ENCODE results near the gene RNU6-8. TPM values are rescaled to one million over a fixed set of nuclear protein-coding genes. Genes with fewer than 3 reads are reported as not detected.

RNU6-8 gene
- polyA plus RNA-seq, 3 donors: not detected

GRCh38 chr14:32183151-32184058 is 19.7 kb downstream of the RNU6-8 start:
- DNase-seq (ENCODE audit: extremely low read depth in 1 of 11, low read depth in 9 of 11, low spot score in 4 of 11): peak in 3 of 11 donors; percentile 13 to 36 (median 15)

GRCh38 chr14:32171469-32171868 is 31.6 kb downstream of the RNU6-8 start:
- no peak for DNase-seq (ENCODE audit: extremely low read depth in 1 of 11, low read depth in 9 of 11, low spot score in 4 of 11)

GRCh38 chr14:32169191-32169590 is 33.9 kb downstream of the RNU6-8 start:
- DNase-seq (ENCODE audit: extremely low read depth in 1 of 11, low read depth in 9 of 11, low spot score in 4 of 11): no peak

GRCh38 chr14:32167907-32168306 is 35.2 kb downstream of the RNU6-8 start:
- no peak for DNase-seq (ENCODE audit: extremely low read depth in 1 of 11, low read depth in 9 of 11, low spot score in 4 of 11)

- DNase-seq (ENCODE audit: extremely low read depth in 1 of 11, low read depth in 9 of 11, low spot score in 4 of 11): no peak
These were observed 36.1 kb downstream of the RNU6-8 start for GRCh38 chr14:32166924-32167323.

GRCh38 chr14:32166029-32166428 is 37.0 kb downstream of the RNU6-8 start:
- no peak for DNase-seq (ENCODE audit: extremely low read depth in 1 of 11, low read depth in 9 of 11, low spot score in 4 of 11)

Other genes with a start within 250 kb of the RNU6-8 start
- 100 to 1,000 TPM; 104 to 118 (median 110) TPM for gene ARHGAP5, start 126.0 kb downstream of the RNU6-8 start, polyA plus RNA-seq (ENCODE audit: insufficient read length in 3 of 3)
- gene RNU6-7, start 1.2 kb downstream of the RNU6-8 start, polyA plus RNA-seq (ENCODE audit: insufficient read length in 3 of 3): not detected
- 1 to 10 TPM; 2.6 to 2.7 (median 2.6) TPM for gene AKAP6, start 126.0 kb upstream of the RNU6-8 start, polyA plus RNA-seq (ENCODE audit: insufficient read length in 3 of 3)

All from renal cortex interstitium (tissue), 11 donors.